ENCODE data around the gene GPER1. TPM values are rescaled to one million over a fixed set of nuclear protein-coding genes. Genes with fewer than 3 reads are reported as not detected.
"Not testable (repeated sequence)": the region's sequence is repeated elsewhere in the genome, so short reads cannot be mapped to it uniquely, and the experiment has no call there.

The GPER1 gene
- total RNA-seq, 4 donors from 2014 or later = 7.1 to 20.2 (median 7.8) TPM

- no peaks in the 10 kb centered on the region for H3K9me3 ChIP-seq
- H3K27me3 ChIP-seq = no peaks in the 10 kb centered on the region
- ATAC-seq = no peak
- no peak overlapping the region for H3K27ac ChIP-seq
- H3K4me1 ChIP-seq = no peaks in the 10 kb centered on the region
- H3K4me3 ChIP-seq = no peak overlapping the region
- 88 to 92% methylated on average over 4 to 32 of the region's 43 CpGs for WGBS, 2 donors (ENCODE audit: low coverage in 1 of 2)
- H3K36me3 ChIP-seq = peaks cover 0 to 7% of the 10 kb centered on the region in 2 donors
- no peak for TF ChIP-seq EP300 (IDR thresholded peaks at IDR 0.05)
- no peak for TF ChIP-seq POLR2A (IDR thresholded peaks at IDR 0.05)
- TF ChIP-seq, protein P1, sequence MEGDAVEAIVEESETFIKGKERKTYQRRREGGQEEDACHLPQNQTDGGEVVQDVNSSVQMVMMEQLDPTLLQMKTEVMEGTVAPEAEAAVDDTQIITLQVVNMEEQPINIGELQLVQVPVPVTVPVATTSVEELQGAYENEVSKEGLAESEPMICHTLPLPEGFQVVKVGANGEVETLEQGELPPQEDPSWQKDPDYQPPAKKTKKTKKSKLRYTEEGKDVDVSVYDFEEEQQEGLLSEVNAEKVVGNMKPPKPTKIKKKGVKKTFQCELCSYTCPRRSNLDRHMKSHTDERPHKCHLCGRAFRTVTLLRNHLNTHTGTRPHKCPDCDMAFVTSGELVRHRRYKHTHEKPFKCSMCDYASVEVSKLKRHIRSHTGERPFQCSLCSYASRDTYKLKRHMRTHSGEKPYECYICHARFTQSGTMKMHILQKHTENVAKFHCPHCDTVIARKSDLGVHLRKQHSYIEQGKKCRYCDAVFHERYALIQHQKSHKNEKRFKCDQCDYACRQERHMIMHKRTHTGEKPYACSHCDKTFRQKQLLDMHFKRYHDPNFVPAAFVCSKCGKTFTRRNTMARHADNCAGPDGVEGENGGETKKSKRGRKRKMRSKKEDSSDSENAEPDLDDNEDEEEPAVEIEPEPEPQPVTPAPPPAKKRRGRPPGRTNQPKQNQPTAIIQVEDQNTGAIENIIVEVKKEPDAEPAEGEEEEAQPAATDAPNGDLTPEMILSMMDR (IDR thresholded peaks at IDR 0.05) = no peak
- no peak for TF ChIP-seq POLR2AphosphoS5 (IDR thresholded peaks at IDR 0.05)
Observed at GRCh38 chr7:1112625-1113547, 25.0 kb downstream of the GPER1 start.

- no peak overlapping the region for H3K27ac ChIP-seq
- TF ChIP-seq POLR2AphosphoS5 (IDR thresholded peaks at IDR 0.05) = no peak
- TF ChIP-seq, protein P1 (IDR thresholded peaks at IDR 0.05) = no peak
- no peak for TF ChIP-seq EP300 (IDR thresholded peaks at IDR 0.05)
- no peak for TF ChIP-seq POLR2A (IDR thresholded peaks at IDR 0.05)
- no peaks in the 10 kb centered on the region for H3K27me3 ChIP-seq
- no peaks in the 10 kb centered on the region for H3K4me1 ChIP-seq
- H3K9me3 ChIP-seq = no peaks in the 10 kb centered on the region
- peaks cover 0 to 7% of the 10 kb centered on the region in 2 donors for H3K36me3 ChIP-seq
- 83 to 90% methylated on average over 6 to 9 of the region's 18 CpGs for WGBS, 2 donors (ENCODE audit: low coverage in 1 of 2)
- no peak overlapping the region for H3K4me3 ChIP-seq
- ATAC-seq = no peak
Observed at GRCh38 chr7:1113548-1113885, 25.6 kb downstream of the GPER1 start.

- Histone ChIP-seq H3K4me1 (no peaks in the 10 kb centered on the region), H3K27me3 (no peaks in the 10 kb centered on the region), H3K4me3 (no peak overlapping the region), H3K9me3 (no peaks in the 10 kb centered on the region), H3K27ac (no peak overlapping the region), H3K36me3 (peaks cover 0 to 7% of the 10 kb centered on the region in 2 donors)
- ATAC-seq = no peak
- no peak for TF ChIP-seq POLR2A (IDR thresholded peaks at IDR 0.05)
- TF ChIP-seq, protein P1 (IDR thresholded peaks at IDR 0.05) = no peak
- TF ChIP-seq EP300 (IDR thresholded peaks at IDR 0.05) = no peak
- TF ChIP-seq POLR2AphosphoS5 (IDR thresholded peaks at IDR 0.05) = no peak
- WGBS, 2 donors (ENCODE audit: low coverage in 1 of 2) = 93 to 96% methylated on average over 3 to 4 of the region's 13 CpGs
Observed at GRCh38 chr7:1114088-1114487, 26.2 kb downstream of the GPER1 start.

GRCh38 chr7:1114505-1114904 lies 26.6 kb downstream of the GPER1 start:
- no peak for ATAC-seq
- no peaks in the 10 kb centered on the region for H3K9me3 ChIP-seq
- H3K27ac ChIP-seq = no peak overlapping the region
- no peak for TF ChIP-seq POLR2AphosphoS5 (IDR thresholded peaks at IDR 0.05)
- no peak for TF ChIP-seq POLR2A (IDR thresholded peaks at IDR 0.05)
- TF ChIP-seq, protein P1 (IDR thresholded peaks at IDR 0.05) = no peak
- no peak for TF ChIP-seq EP300 (IDR thresholded peaks at IDR 0.05)
- H3K27me3 ChIP-seq = no peaks in the 10 kb centered on the region
- no peak overlapping the region for H3K4me3 ChIP-seq
- 90% methylated on average over 2 of the region's 19 CpGs; no CpG with 5 or more reads in 1 of the 2 donors for WGBS, 2 donors (ENCODE audit: low coverage in 1 of 2)
- H3K4me1 ChIP-seq = no peaks in the 10 kb centered on the region
- H3K36me3 ChIP-seq = peaks cover 0 to 7% of the 10 kb centered on the region in 2 donors

- H3K27me3 ChIP-seq = not testable (repeated sequence)
Observed at GRCh38 chr7:1115171-1116045, 27.5 kb downstream of the GPER1 start.

DNA sequence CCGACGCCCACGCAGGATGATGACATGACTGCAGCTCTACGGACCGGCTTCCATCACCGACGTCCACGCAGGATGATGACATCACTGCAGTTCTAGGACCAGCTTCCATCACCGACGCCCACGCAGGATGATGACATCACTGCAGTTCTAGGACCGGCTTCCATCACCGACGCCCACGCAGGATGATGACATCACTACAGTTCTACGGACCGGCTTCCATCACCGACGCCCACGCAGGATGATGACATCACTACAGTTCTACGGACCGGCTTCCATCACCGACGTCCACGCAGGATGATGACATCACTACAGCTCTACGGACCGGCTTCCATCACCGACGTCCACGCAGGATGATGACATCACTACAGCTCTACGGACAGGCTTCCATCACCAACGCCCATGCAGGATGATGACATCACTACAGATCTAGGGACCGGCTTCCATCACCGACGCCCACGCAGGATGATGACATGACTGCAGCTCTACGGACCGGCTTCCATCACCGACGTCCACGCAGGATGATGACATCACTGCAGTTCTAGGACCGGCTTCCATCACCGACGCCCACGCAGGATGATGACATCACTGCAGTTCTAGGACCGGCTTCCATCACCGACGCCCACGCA lies 28.6 kb downstream of the GPER1 start:
- H3K36me3 ChIP-seq, H3K27ac ChIP-seq, H3K4me1 ChIP-seq, H3K9me3 ChIP-seq, ATAC-seq, H3K4me3 ChIP-seq, H3K27me3 ChIP-seq: not testable (repeated sequence)
- 96 to 100% methylated on average over 1 to 12 of the region's 49 CpGs for WGBS, 2 donors (ENCODE audit: low coverage in 1 of 2)

More at GRCh38 chr7:1115171-1116045, 27.5 kb downstream of the GPER1 start:
- not testable (repeated sequence) for H3K36me3 ChIP-seq, H3K9me3 ChIP-seq, H3K4me3 ChIP-seq, ATAC-seq, H3K4me1 ChIP-seq, H3K27ac ChIP-seq
- WGBS, 2 donors (ENCODE audit: low coverage in 1 of 2) = 94 to 97% methylated on average over 5 to 13 of the region's 44 CpGs
